ENCODE data around the gene RTL1. TPM values are rescaled to one million over a fixed set of nuclear protein-coding genes. Genes with fewer than 3 reads are reported as not detected.
A peak's percentile ranks its signal among the peaks of the same experiment; 100 is the strongest.

Gene RTL1
- total RNA-seq, 1 donor from 2014 or later: not detected

DNA sequence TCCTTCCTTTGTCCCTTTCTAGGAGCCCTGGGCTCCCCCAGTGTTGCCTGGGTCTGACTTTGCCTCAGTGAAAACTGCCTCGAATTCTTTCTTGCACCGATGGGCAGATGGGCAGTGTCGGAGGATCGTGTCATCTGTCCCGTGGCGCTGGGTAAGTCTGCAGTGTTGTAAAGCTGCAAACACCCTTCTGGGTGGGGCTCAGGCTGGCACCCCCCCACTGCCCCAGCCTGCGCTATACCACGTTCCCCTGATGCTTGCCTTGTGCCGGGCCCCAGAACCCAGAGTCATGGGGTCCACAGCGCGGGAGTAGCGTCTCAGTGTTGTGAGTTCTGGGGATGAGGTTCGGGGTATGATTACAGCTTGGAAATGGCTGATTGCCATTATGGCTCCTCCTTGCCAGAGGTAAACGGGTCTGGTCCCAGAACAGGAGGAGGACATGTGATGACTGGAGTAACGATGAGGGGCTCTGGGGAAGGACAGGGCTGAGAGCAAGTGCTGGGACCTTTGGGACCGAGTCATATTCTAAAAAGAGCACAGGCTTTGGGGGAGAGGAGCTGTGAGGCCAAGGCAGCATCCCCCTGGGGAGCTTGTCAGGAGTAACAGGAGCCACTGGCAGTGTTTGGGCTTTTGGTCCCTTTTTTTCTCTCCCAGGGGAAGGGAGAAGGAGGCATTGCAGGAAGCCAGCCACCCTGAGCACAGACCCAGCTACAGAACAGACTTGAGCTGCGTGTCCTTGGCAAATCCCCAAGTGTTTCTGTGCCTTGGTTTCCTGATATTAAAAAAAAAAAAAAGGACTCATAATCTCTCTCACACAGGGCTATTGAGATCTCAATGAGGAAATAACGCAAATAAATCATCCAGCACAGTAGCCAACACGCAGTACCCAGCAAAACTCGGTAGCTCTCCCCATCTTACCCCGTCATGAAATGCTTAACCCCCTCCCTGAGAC, 4.3 kb downstream of the RTL1 start:
- no peak for DNase-seq
- no peaks in the 10 kb centered on the region for H3K36me3 Mint-ChIP-seq (ENCODE audit: unreplicated experiment)
- H3K27me3 Mint-ChIP-seq (ENCODE audit: unreplicated experiment): peaks cover 15% of the 10 kb centered on the region
- TF ChIP-seq, protein P1, sequence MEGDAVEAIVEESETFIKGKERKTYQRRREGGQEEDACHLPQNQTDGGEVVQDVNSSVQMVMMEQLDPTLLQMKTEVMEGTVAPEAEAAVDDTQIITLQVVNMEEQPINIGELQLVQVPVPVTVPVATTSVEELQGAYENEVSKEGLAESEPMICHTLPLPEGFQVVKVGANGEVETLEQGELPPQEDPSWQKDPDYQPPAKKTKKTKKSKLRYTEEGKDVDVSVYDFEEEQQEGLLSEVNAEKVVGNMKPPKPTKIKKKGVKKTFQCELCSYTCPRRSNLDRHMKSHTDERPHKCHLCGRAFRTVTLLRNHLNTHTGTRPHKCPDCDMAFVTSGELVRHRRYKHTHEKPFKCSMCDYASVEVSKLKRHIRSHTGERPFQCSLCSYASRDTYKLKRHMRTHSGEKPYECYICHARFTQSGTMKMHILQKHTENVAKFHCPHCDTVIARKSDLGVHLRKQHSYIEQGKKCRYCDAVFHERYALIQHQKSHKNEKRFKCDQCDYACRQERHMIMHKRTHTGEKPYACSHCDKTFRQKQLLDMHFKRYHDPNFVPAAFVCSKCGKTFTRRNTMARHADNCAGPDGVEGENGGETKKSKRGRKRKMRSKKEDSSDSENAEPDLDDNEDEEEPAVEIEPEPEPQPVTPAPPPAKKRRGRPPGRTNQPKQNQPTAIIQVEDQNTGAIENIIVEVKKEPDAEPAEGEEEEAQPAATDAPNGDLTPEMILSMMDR (IDR thresholded peaks at IDR 0.05; ENCODE audit: partially characterized antibody, unreplicated experiment): no peak
- H3K9me3 Mint-ChIP-seq (ENCODE audit: unreplicated experiment): peaks cover 10% of the 10 kb centered on the region
- H3K4me1 Mint-ChIP-seq (ENCODE audit: low read depth, unreplicated experiment): peaks cover 35% of the 10 kb centered on the region
- H3K4me3 Mint-ChIP-seq (ENCODE audit: unreplicated experiment): peak overlapping the region; percentile 49
- peak overlapping the region; percentile 78 for H3K27ac Mint-ChIP-seq (ENCODE audit: unreplicated experiment)

DNA sequence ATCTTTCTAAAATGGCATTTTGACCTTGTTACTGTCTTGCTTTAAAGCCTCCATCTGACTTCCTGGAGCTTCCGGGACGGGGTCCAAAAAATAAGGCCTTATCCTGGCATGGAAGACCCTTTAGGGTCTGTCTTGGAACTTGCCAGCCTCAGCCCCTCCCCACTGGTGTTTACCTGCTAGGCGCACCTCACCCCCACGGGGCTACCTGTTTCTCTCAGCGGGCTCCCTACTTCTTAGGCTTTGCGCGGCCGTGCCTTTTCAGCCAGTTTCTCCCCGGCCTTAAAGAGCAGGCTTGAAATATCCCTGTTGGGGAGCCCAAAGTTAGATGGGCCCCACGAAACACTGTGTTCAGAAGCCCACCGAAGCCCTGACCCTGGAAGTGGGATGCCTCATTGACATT, 5.1 kb downstream of the RTL1 start:
- H3K9me3 Mint-ChIP-seq (ENCODE audit: unreplicated experiment): peaks cover 10% of the 10 kb centered on the region
- no peak overlapping the region for H3K27ac Mint-ChIP-seq (ENCODE audit: unreplicated experiment)
- H3K27me3 Mint-ChIP-seq (ENCODE audit: unreplicated experiment): peaks cover 15% of the 10 kb centered on the region
- no peak overlapping the region for H3K4me3 Mint-ChIP-seq (ENCODE audit: unreplicated experiment)
- H3K4me1 Mint-ChIP-seq (ENCODE audit: low read depth, unreplicated experiment): peaks cover 35% of the 10 kb centered on the region
- TF ChIP-seq, protein P1 (IDR thresholded peaks at IDR 0.05; ENCODE audit: partially characterized antibody, unreplicated experiment): no peak
- no peaks in the 10 kb centered on the region for H3K36me3 Mint-ChIP-seq (ENCODE audit: unreplicated experiment)
- DNase-seq: no peak

GRCh38 chr14:100896369-100897060, 7.0 kb downstream of the RTL1 start:
- H3K4me3 Mint-ChIP-seq (ENCODE audit: unreplicated experiment): no peak overlapping the region
- H3K36me3 Mint-ChIP-seq (ENCODE audit: unreplicated experiment): no peaks in the 10 kb centered on the region
- DNase-seq: peak; percentile 45
- H3K9me3 Mint-ChIP-seq (ENCODE audit: unreplicated experiment): peaks cover 2% of the 10 kb centered on the region
- peak overlapping the region; percentile 22 for H3K27ac Mint-ChIP-seq (ENCODE audit: unreplicated experiment)
- H3K4me1 Mint-ChIP-seq (ENCODE audit: low read depth, unreplicated experiment): peaks cover 27% of the 10 kb centered on the region
- peaks cover 9% of the 10 kb centered on the region for H3K27me3 Mint-ChIP-seq (ENCODE audit: unreplicated experiment)
- TF ChIP-seq, protein P1 (IDR thresholded peaks at IDR 0.05; ENCODE audit: partially characterized antibody, unreplicated experiment): no peak

GRCh38 chr14:100895411-100895810, 8.1 kb downstream of the RTL1 start:
- DNase-seq: no peak
- no peak overlapping the region for H3K4me3 Mint-ChIP-seq (ENCODE audit: unreplicated experiment)
- H3K9me3 Mint-ChIP-seq (ENCODE audit: unreplicated experiment): peaks cover under 1% of the 10 kb centered on the region
- peaks cover 6% of the 10 kb centered on the region for H3K27me3 Mint-ChIP-seq (ENCODE audit: unreplicated experiment)
- no peaks in the 10 kb centered on the region for H3K36me3 Mint-ChIP-seq (ENCODE audit: unreplicated experiment)
- no peak overlapping the region for H3K27ac Mint-ChIP-seq (ENCODE audit: unreplicated experiment)
- H3K4me1 Mint-ChIP-seq (ENCODE audit: low read depth, unreplicated experiment): peaks cover 22% of the 10 kb centered on the region
- TF ChIP-seq, protein P1 (IDR thresholded peaks at IDR 0.05; ENCODE audit: partially characterized antibody, unreplicated experiment): no peak

Data from glutamatergic neuron (in vitro differentiated cells).